Raji (cell line): Measurements from ENCODE around the gene ZNF284.

Source experiments
- POLR2A ChIP-seq: IDR thresholded peaks from 2 replicates; pipeline ENCODE4 v1.6.1; 2011; ENCODE audit warnings: low read depth, low read length, control low read depth; ENCODE audit not compliant: insufficient read depth

ZNF284 gene

DNA sequence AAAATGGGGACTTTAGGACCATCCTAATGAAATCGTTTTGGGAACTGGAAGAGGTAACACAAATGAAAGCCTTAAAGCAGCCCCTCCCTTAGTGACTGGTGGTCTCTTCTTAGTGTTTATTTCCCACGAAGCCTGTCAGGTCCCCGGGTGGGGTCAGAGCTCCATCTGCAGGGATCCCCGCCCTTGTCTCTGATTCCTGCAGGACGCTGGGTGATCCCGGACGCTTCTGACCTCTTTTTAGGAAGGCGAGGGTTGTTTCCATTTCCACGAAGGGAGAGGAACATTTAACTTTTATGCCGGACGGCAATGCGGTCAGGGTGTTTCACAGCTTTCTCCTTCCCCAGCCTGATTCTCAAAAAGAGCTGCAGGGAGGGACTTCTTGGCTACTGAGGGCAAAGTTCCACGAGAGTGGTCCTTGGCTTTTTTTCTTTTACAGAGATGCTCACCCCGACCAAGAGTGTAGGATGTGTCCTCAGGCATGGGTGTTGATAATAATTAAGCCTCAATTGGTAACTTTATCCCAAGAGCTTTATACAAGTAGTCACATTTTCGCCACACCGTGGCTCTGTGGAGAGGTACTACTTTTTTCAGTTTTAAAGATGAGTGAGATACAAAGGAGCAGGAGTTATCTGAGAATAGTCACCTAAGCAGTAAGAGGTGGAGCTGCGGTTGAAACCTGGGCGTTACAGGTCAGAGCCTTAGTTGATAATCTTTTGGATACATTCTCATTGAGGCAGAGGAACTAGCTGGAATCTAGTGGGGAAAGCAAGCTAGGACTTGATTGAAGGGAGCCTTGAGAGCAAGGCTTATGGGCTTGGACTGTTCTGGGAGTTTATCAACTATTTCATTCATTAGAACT lies 813 bp downstream of the ZNF284 start:
- TF ChIP-seq POLR2A: no peak

DNA sequence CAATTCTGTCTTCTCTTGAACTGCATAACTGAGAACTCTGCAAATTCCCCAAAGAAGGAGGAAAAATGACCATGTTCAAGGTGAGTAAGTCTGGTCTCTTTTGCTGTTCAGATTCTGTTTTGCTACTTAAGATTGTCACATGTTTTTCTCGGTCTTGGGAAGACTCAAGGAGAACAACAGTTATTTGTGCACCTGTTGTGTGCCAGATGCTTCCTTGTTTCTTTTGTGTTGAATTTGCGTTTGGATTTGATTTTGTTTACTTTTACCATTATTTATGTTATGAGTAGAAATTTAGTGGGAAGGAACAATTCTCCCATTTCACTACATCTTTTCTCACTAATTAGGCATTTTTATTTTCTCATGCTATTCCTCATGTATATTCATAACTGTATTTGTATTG lies 4.4 kb downstream of the ZNF284 start:
- TF ChIP-seq POLR2A: no peak

DNA sequence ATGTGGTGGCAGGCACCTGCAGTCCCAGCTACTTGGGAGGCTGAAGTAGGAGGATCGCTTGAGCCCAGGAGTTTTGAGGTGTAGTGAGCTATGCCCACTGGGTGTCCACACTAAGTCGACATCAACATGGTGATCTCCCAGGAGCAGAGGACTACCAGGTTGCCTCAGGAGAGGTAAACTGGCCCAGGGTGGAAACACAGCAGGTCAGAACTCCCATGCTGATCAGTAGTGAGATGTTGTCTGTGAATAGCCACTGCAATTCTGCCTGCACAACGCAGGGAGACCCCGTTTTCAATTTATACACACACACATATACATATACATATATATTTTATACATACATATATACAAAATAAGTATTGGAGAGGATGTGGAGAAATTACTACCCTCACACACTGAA lies 20.1 kb downstream of the ZNF284 start:
- TF ChIP-seq POLR2A: no peak

DNA sequence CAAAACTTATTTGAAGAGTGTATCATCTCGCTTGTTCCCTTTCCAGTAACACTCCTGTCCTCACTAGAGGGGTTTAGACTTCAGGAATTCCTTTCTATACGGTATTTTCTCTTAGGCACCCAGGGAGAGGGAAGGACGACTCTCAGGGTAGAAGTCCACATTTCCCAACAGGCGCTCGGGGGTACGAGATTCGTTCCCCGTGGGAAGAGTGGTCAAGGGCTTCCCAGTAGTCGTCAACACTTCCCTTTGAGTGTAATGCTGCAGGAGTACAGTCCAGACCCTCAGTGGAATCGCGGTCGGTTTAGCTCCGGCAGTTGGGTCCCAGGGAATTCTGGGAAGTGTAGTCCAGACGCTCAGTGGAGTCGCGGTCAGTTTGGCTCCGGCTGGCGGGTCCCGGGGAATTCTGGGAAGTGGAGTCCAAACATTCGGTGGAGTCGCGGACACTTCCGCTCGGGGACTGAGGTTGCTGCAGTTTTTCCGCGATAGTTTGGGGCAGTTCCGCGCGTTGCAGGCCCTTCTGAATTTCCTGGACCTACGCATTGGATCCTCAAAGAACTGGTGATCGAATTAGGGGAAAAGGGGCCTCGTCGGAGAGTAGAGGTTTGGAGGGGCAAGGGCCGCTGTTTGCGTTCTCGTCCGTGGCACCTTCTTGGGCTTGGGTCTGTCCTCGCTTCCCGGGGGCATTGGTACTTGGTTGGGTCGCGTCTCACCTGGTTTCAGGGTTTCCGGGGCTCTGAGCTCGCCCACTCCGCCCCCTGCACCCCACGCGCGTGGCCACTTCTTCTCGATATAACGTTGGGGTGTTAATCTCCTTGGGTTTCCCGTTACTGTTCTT lies 22.2 kb downstream of the ZNF284 start, which contains the start of gene ZNF224:
ZNF224 (plus strand) TSS at position 431 of the 835 bp plus-strand sequence. CDS start 3,513 bp downstream, outside the sequence.
- TF ChIP-seq POLR2A: no peak

DNA sequence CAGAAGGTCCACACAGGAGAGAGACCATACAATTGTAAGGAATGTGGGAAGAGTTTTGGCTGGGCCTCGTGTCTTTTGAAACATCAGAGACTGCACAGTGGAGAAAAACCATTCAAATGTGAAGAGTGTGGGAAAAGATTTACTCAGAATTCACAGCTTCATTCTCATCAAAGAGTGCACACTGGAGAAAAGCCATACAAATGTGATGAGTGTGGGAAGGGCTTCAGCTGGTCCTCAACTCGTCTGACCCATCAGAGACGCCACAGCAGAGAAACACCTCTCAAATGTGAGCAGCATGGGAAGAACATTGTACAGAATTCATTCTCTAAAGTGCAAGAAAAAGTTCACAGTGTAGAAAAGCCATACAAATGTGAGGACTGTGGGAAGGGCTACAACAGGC lies 35.8 kb downstream of the ZNF284 start:
- TF ChIP-seq POLR2A: no peak

DNA sequence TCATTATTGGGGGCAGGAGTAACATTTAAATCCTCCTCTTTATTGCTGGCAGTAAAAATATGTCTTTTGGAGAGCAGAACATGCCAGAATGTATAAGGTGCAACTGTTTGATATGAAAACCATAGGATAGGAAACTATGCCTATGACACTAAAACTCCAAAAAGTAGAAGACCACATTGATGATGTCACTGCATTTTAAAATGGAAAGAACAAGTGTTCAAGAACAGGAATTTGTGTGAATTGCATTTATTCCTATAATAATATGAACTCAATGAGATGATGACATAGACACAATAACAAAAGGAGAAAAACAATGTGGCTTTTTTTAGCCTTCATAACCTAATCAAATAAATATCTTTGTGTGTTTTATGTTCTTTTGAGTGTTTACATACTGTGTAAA lies 37.5 kb downstream of the ZNF284 start:
- TF ChIP-seq POLR2A: no peak

DNA sequence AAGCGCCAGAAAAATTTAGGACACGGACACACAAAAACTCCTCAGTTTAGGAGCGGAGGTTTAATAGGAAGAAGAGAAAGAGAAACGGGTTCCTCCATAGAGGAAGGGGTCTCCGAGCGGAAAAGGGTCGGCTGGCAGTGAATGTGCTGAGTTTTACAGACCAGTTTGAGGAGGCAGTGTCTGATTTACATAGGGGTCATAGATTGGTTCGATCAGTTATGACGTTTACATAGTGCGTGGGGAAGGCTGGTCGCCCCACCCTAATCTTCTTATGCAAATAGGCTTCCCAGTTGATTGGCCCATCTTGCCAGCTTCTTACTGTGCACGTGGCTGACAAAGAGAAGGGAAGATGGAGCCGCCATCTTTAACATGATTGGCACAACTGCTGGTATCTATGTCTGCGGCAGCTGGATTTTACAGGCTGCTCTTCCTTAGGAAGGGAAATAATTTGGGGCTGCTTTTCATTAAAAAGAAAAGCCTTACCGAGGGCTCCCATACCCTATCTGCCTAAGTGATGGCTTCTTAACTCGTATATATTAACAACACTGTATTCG lies 40.0 kb downstream of the ZNF284 start:
- TF ChIP-seq POLR2A: no peak

DNA sequence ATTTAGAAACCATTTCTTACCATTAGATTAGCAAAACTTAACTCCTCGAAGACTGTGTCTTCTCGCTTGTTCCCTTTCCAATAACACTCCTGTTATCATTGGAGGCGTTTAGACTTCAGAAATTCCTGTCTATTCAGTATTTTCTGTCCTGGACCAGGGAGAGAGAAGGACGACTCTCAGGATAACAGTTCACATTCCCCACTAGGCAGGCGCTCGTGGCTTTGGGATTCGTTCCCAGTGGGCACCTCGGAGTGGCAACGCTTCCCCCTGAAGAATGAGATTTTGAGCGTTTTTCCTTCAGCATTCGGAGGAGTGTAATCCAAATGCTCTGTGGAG lies 40.8 kb downstream of the ZNF284 start:
- no peak for TF ChIP-seq POLR2A

DNA sequence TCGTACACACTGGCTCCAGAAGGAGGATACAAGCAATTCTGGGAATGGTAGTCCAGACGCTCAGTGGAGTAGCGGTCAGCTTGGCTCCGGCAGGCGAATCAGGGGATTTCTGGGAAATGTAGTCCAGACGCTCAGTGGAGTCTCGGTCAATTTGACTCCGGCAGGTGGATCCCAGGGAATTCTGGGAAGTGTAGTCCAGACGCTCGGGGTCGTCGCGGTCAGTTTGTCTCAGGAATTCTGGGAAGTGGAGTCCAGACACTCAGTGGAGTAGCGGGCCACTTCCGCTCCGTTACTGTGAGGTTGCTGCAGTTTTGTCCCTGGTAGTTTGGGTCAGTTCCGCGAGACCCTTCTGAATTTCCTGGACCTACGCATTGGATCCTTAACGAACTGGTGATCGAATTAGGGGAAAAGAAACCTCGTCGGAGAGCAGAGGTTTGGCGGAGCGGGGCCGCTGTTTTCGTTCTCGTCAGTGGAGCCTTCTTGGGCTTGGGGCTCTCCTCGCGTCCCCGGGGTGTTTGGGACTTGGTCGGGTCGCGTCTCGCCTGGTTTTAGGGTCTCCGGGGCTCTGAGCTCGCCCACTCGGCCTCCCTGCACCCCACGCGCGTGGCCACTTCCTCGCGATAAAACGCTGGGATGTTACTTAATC lies 41.3 kb downstream of the ZNF284 start, which contains the start of gene ZNF225:
ZNF225 (plus strand) TSS at position 262 of the 646 bp plus-strand sequence. CDS start 2,429 bp downstream, outside the sequence.
- TF ChIP-seq POLR2A: no peak

DNA sequence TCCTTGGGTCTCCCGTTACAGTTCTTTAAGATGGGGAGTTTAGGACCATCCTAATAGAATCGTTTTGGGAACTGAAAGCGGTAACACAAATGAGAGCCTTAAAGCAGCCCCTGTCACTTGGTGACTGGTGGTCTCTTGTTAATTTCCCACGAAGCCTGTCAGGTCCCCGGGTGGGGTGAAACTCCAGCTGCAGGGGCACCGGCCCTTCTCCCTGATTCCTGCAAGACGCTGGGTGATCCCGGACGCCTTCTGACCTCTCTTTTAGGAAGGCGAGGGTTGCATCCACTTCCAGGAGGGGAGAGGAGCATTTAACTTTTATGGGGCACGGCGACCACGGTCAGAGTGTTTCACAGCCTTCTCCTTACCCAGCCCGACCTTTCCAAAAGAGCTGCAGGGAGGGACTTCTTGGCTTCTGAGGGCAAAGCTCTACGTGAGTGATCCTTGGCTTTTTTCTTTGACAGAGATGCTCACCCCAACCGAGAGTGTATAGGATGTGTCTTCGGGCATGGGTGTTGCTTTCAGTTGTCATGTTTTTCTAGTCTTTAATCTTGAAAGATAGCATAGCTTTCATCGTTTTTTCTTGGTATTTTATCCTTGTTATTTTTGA lies 41.9 kb downstream of the ZNF284 start:
- TF ChIP-seq POLR2A: no peak

DNA sequence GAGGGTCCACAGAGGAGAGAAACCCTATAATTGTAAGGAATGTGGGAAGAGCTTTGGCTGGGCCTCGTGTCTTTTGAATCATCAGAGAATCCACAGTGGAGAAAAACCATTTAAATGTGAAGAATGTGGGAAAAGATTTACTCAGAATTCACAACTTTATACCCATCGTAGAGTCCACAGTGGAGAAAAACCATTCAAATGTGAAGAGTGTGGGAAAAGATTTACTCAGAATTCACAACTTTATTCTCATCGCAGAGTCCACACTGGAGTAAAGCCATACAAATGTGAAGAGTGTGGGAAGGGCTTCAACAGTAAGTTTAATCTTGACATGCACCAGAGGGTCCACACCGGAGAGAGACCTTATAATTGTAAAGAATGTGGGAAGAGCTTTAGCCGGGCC lies 60.0 kb downstream of the ZNF284 start:
- no peak for TF ChIP-seq POLR2A
